Ovary (tissue), 3 donors: ENCODE data around the gene GNAL.

Experiments
- CTCF ChIP-seq, 3 donors: fragments of 450-650 bp in 2 of 3; fragments of 200-600 bp in 1 of 3; IDR thresholded peaks; one replicate each; pipeline versions ENCODE4 v1.5.1 to v1.8.0; 2016 to 2022; ENCODE audit warnings: antibody characterized with exemption in 3 of 3, mild to moderate bottlenecking in 1 of 3
- POLR2A ChIP-seq: fragments of 450-650 bp; IDR thresholded peaks from one replicate; pipeline ENCODE4 v1.6.1; 2017; ENCODE audit warnings: antibody characterized with exemption, mild to moderate bottlenecking, moderate library complexity
- donor health status: DM: no; HTN: no; CAD: no.

DNA sequence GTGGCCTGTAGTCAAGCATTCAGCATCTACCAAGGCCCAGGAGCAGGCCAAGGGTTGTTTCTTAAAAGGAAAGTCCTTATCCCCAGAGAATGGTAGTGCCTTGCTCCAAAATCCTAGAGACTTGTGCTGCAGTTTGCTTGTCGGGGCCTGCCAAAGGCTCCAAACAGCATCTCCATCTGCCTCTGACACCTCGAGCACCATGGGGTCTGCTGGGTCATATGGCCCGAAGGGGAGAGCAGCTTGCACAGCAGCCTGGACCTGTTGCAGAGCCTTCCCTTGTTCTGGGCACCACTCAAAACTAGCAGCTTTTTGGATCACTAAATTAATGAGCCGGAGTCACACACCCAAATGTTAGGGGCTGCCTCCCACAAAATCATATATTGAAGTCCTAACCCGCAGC, 35.7 kb downstream of the GNAL start:
- TF ChIP-seq CTCF (IDR thresholded peaks at IDR 0.05) (no peak), POLR2A (no peak)
